MM.1S (cell line): ENCODE measurements around the gene THRB.

Experiments
- CTCF ChIP-seq: fragments of 300-600 bp; sonication (generic); IDR thresholded peaks from 2 replicates; pipeline ENCODE4 v1.5.1; 2016; ENCODE audit warnings: antibody characterized with exemption, low read length, mixed read lengths
- EZH2 ChIP-seq: fragments of 300-600 bp; sonication (generic); optimal IDR thresholded peaks from 2 replicates; pipeline ENCODE3; 2017; ENCODE audit warnings: low read depth, mild to moderate bottlenecking, antibody characterized with exemption, low read length, mixed read lengths
- EZH2phosphoT487 ChIP-seq: fragments of 300-600 bp; sonication (generic); IDR thresholded peaks from 2 replicates; pipeline ENCODE4 v1.6.1; 2018; ENCODE audit warnings: antibody characterized with exemption, low read length

GRCh38 chr3:24493746-24494617 is 668 bp downstream of the THRB start:
- TF ChIP-seq EZH2phosphoT487 (no peak), CTCF (no peak), EZH2 (no peak)
